Endothelial cell of umbilical vein (primary cell): ENCODE measurements around the gene PPP1R1C.

Source experiments
- CTCF ChIP-seq, 2 donors: IDR thresholded peaks; 1 replicate in 1 of 2; 2 replicates in 1 of 2; pipeline ENCODE4 v1.5.1; 2011; ENCODE audit warnings: low read length in 2 of 2, mild to moderate bottlenecking in 2 of 2, moderate library complexity in 2 of 2, control low read depth in 1 of 2, inconsistent platforms in 1 of 2, low read depth in 1 of 2; ENCODE audit not compliant: insufficient read depth in 1 of 2; ENCODE audit errors: extremely low read depth in 1 of 2
- EZH2 ChIP-seq: IDR thresholded peaks from 2 replicates; pipeline ENCODE4 v1.6.1; 2012; ENCODE audit warnings: borderline replicate concordance, low read depth, mild to moderate bottlenecking, moderate library complexity, low read length, inconsistent platforms; ENCODE audit not compliant: severe bottlenecking
- GATA2 ChIP-seq: IDR thresholded peaks from 2 replicates; pipeline ENCODE4 v1.7.0; 2011; ENCODE audit warnings: low read depth, mild to moderate bottlenecking, moderate library complexity, mixed read lengths, low read length; ENCODE audit not compliant: insufficient read length, insufficient read depth
- JUN ChIP-seq: IDR thresholded peaks from 2 replicates; pipeline ENCODE4 v1.6.1; 2011; ENCODE audit warnings: borderline replicate concordance, low read depth; ENCODE audit not compliant: insufficient read length, insufficient read depth
- MAX ChIP-seq: IDR thresholded peaks from 2 replicates; pipeline ENCODE4 v1.6.1; 2011; ENCODE audit not compliant: insufficient read depth, insufficient read length
- MYC ChIP-seq: IDR thresholded peaks from one replicate; pipeline ENCODE4 v1.6.1; 2011; ENCODE audit warnings: mild to moderate bottlenecking, low read depth, low read length
- POLR2A ChIP-seq: IDR thresholded peaks from 2 replicates; pipeline ENCODE4 v1.6.1; 2012; ENCODE audit warnings: low read depth, mild to moderate bottlenecking, control low read depth, low read length
- POLR2AphosphoS5 ChIP-seq: IDR thresholded peaks from 2 replicates; pipeline ENCODE4 v1.6.1; 2012; ENCODE audit warnings: low read depth, mild to moderate bottlenecking, control low read depth, low read length, moderate library complexity; ENCODE audit not compliant: insufficient read depth

GRCh38 chr2:182048088-182048487 lies 62.4 kb downstream of the PPP1R1C start:
- no peak for TF ChIP-seq CTCF (IDR thresholded peaks at IDR 0.05; ENCODE audit: extremely low read depth in 1 of 2, insufficient read depth in 1 of 2, low read depth in 1 of 2, low read length in 2 of 2)
- TF ChIP-seq POLR2AphosphoS5 = no peak
- no peak for TF ChIP-seq POLR2A
- no peak for TF ChIP-seq EZH2
- no peak for TF ChIP-seq MYC
- no peak for TF ChIP-seq MAX
- TF ChIP-seq GATA2 = no peak
- TF ChIP-seq JUN = no peak
